Neural cell (in vitro differentiated cells): Measurements from ENCODE around the gene DNAJA3. TPM values are rescaled to one million over a fixed set of nuclear protein-coding genes. Genes with fewer than 3 reads are reported as not detected.

Experiments used
- H2AFZ ChIP-seq: fragments of 200-600, 300-800 bp; sonication (generic), shearing (Covaris generic); 2 replicates; pipeline ENCODE4 v1.6.0; 2014; ENCODE audit warnings: low read depth, mild to moderate bottlenecking, antibody characterized with exemption, low read length, moderate library complexity
- H3F3A ChIP-seq: fragments of 200-600 bp; shearing (Covaris generic); 2 replicates; pipeline ENCODE4 v1.6.1; 2016; ENCODE audit warnings: mild to moderate bottlenecking, moderate library complexity, mixed read lengths, antibody characterized with exemption, low read length; ENCODE audit not compliant: insufficient read depth, poor library complexity, severe bottlenecking
- H3K27ac ChIP-seq: fragments of 200-600, 300-800 bp; sonication (generic), shearing (Covaris generic); 2 replicates; pipeline ENCODE4 v1.5.1; 2014; ENCODE audit warnings: mild to moderate bottlenecking, low read length, moderate library complexity
- H3K27me3 ChIP-seq: fragments of 300-800, 200-600 bp; sonication (generic), shearing (Covaris generic); 2 replicates; pipeline ENCODE4 v1.6.0; 2014; ENCODE audit warnings: mild to moderate bottlenecking, low read depth, low read length, moderate library complexity; ENCODE audit not compliant: insufficient read depth
- H3K36me3 ChIP-seq: fragments of 300-800, 200-600 bp; sonication (generic), shearing (Covaris generic); 2 replicates; pipeline ENCODE4 v1.5.1; 2014; ENCODE audit warnings: mild to moderate bottlenecking, antibody characterized with exemption, low read length, moderate library complexity; ENCODE audit not compliant: insufficient read depth
- H3K4me2 ChIP-seq: fragments of 300-800, 200-600 bp; sonication (generic), shearing (Covaris generic); 2 replicates; pipeline ENCODE4 v1.6.0; 2014; ENCODE audit warnings: mild to moderate bottlenecking, low read length
- H3K4me3 ChIP-seq: fragments of 300-800, 200-600 bp; sonication (generic), shearing (Covaris generic); 2 replicates; pipeline ENCODE4 v1.5.1; 2014; ENCODE audit warnings: mild to moderate bottlenecking, low read length, moderate library complexity
- H3K79me2 ChIP-seq: fragments of 200-600 bp; shearing (Covaris generic); replicated peaks from 2 replicates; pipeline ENCODE4 v1.6.0; 2014; ENCODE audit warnings: mild to moderate bottlenecking, low read length, moderate library complexity; ENCODE audit not compliant: insufficient read depth
- H3K9ac ChIP-seq: fragments of 300-800, 200-600 bp; sonication (generic), shearing (Covaris generic); 2 replicates; pipeline ENCODE4 v1.6.1; 2016; ENCODE audit warnings: mild to moderate bottlenecking, low read length, mixed read lengths
- H3K9me2 ChIP-seq: fragments of 200-600 bp; shearing (Covaris generic); 2 replicates; pipeline ENCODE4 v1.6.1; 2016; ENCODE audit warnings: mild to moderate bottlenecking, low read length, mixed read lengths; ENCODE audit not compliant: insufficient read depth
- H3K9me3 ChIP-seq: fragments of 200-600, 300-800 bp; sonication (generic), shearing (Covaris generic); 2 replicates; pipeline ENCODE4 v1.6.1; 2016; ENCODE audit warnings: mild to moderate bottlenecking, mixed run types, low read length, moderate library complexity, mixed read lengths
- H4K20me1 ChIP-seq: fragments of 200-600 bp; shearing (Covaris generic); 2 replicates; pipeline ENCODE4 v1.6.1; 2016; ENCODE audit warnings: mild to moderate bottlenecking, mixed run types; ENCODE audit not compliant: insufficient read depth
- EP300 ChIP-seq: fragments of 450-650 bp; conservative IDR thresholded peaks from 2 replicates; pipeline ENCODE4 v1.6.1; 2014; ENCODE audit warnings: antibody characterized with exemption, mild to moderate bottlenecking, moderate library complexity; ENCODE audit not compliant: poor library complexity, severe bottlenecking
- EZH2 ChIP-seq: fragments of 200-600, 300-800 bp; shearing (Covaris generic), sonication (generic); IDR thresholded peaks from 2 replicates; pipeline ENCODE4 v1.6.1; 2014; ENCODE audit warnings: antibody characterized with exemption, low read length, borderline replicate concordance, mild to moderate bottlenecking; ENCODE audit not compliant: insufficient read depth, poor library complexity, severe bottlenecking
- MXI1 ChIP-seq: fragments of 450-650 bp; conservative IDR thresholded peaks from 2 replicates; pipeline ENCODE4 v1.6.1; 2014; ENCODE audit warnings: antibody characterized with exemption, mild to moderate bottlenecking; ENCODE audit not compliant: poor library complexity, severe bottlenecking
- POLR2AphosphoS5 ChIP-seq: IDR thresholded peaks from 2 replicates; pipeline ENCODE4 v1.6.1; 2012
- RAD21 ChIP-seq: fragments of 450-650 bp; conservative IDR thresholded peaks from 2 replicates; pipeline ENCODE4 v1.6.1; 2014; ENCODE audit warnings: antibody characterized with exemption, mild to moderate bottlenecking, moderate library complexity
- SMC3 ChIP-seq: fragments of 450-650 bp; conservative IDR thresholded peaks from 2 replicates; pipeline ENCODE4 v1.6.1; 2014; ENCODE audit warnings: antibody characterized with exemption, mild to moderate bottlenecking, moderate library complexity; ENCODE audit not compliant: poor library complexity
- polyA plus RNA-seq: library from polyadenylated mRNA; depleted of rRNA; stranded (reverse); fragments of >200 nt; gene quantifications from 2 replicates; pipeline ENCODE4 v1.2.3, GENCODE V29; 2014
- TF ChIP-seq, protein P1 (sequence below): IDR thresholded peaks from 2 replicates; pipeline ENCODE4 v1.6.1; 2012; ENCODE audit warnings: borderline replicate concordance
- TF ChIP-seq, protein P2 (sequence below): fragments of 450-650 bp; IDR thresholded peaks from 2 replicates; pipeline ENCODE4 v1.5.1; 2014; ENCODE audit warnings: antibody characterized with exemption, mild to moderate bottlenecking, moderate library complexity; ENCODE audit not compliant: poor library complexity, severe bottlenecking

The DNAJA3 gene
- polyA plus RNA-seq, 1 donor from 2014 or later = 44.8 TPM

- Histone ChIP-seq H4K20me1 (no peaks in the 10 kb centered on the region), H2AFZ (no peak overlapping the region), H3K27me3 (no peaks in the 10 kb centered on the region), H3K9ac (no peak overlapping the region), H3F3A (no peaks in the 10 kb centered on the region), H3K9me3 (no peaks in the 10 kb centered on the region), H3K4me2 (no peak overlapping the region), H3K9me2 (no peaks in the 10 kb centered on the region), H3K4me3 (no peak overlapping the region), H3K36me3 (no peaks in the 10 kb centered on the region), H3K27ac (no peak overlapping the region), H3K79me2 (no peaks in the 10 kb centered on the region)
- TF ChIP-seq POLR2AphosphoS5 (no peak), EZH2 (no peak), RAD21 (no peak)
- TF ChIP-seq, protein P1, sequence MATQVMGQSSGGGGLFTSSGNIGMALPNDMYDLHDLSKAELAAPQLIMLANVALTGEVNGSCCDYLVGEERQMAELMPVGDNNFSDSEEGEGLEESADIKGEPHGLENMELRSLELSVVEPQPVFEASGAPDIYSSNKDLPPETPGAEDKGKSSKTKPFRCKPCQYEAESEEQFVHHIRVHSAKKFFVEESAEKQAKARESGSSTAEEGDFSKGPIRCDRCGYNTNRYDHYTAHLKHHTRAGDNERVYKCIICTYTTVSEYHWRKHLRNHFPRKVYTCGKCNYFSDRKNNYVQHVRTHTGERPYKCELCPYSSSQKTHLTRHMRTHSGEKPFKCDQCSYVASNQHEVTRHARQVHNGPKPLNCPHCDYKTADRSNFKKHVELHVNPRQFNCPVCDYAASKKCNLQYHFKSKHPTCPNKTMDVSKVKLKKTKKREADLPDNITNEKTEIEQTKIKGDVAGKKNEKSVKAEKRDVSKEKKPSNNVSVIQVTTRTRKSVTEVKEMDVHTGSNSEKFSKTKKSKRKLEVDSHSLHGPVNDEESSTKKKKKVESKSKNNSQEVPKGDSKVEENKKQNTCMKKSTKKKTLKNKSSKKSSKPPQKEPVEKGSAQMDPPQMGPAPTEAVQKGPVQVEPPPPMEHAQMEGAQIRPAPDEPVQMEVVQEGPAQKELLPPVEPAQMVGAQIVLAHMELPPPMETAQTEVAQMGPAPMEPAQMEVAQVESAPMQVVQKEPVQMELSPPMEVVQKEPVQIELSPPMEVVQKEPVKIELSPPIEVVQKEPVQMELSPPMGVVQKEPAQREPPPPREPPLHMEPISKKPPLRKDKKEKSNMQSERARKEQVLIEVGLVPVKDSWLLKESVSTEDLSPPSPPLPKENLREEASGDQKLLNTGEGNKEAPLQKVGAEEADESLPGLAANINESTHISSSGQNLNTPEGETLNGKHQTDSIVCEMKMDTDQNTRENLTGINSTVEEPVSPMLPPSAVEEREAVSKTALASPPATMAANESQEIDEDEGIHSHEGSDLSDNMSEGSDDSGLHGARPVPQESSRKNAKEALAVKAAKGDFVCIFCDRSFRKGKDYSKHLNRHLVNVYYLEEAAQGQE = no peak
Measured at GRCh38 chr16:4450430-4450829, 24.8 kb downstream of the DNAJA3 start.

GRCh38 chr16:4450931-4451519, 25.4 kb downstream of the DNAJA3 start:
- H4K20me1 ChIP-seq = no peaks in the 10 kb centered on the region
- H3K27me3 ChIP-seq = no peaks in the 10 kb centered on the region
- no peak overlapping the region for H3K4me3 ChIP-seq
- TF ChIP-seq RAD21 (no peak), POLR2AphosphoS5 (no peak), MXI1 (no peak), EZH2 (no peak), SMC3 (no peak), EP300 (no peak)
- TF ChIP-seq, protein P2, sequence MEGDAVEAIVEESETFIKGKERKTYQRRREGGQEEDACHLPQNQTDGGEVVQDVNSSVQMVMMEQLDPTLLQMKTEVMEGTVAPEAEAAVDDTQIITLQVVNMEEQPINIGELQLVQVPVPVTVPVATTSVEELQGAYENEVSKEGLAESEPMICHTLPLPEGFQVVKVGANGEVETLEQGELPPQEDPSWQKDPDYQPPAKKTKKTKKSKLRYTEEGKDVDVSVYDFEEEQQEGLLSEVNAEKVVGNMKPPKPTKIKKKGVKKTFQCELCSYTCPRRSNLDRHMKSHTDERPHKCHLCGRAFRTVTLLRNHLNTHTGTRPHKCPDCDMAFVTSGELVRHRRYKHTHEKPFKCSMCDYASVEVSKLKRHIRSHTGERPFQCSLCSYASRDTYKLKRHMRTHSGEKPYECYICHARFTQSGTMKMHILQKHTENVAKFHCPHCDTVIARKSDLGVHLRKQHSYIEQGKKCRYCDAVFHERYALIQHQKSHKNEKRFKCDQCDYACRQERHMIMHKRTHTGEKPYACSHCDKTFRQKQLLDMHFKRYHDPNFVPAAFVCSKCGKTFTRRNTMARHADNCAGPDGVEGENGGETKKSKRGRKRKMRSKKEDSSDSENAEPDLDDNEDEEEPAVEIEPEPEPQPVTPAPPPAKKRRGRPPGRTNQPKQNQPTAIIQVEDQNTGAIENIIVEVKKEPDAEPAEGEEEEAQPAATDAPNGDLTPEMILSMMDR = no peak
- TF ChIP-seq, protein P1 = no peak
- no peak overlapping the region for H3K9ac ChIP-seq
- H3K4me2 ChIP-seq = no peak overlapping the region
- no peaks in the 10 kb centered on the region for H3K9me2 ChIP-seq
- H3K79me2 ChIP-seq = no peaks in the 10 kb centered on the region
- H2AFZ ChIP-seq = no peak overlapping the region
- no peak overlapping the region for H3K27ac ChIP-seq
- H3K9me3 ChIP-seq = no peaks in the 10 kb centered on the region
- no peaks in the 10 kb centered on the region for H3F3A ChIP-seq
- H3K36me3 ChIP-seq = no peaks in the 10 kb centered on the region
